DOHH2 (cell line): Measurements from ENCODE around the gene TPST1.

Source experiments
- CTCF ChIP-seq: fragments of 200-600 bp; sonication (generic); IDR thresholded peaks from one replicate; pipeline ENCODE4 v1.5.1; 2014; ENCODE audit warnings: antibody characterized with exemption, mild to moderate bottlenecking, low read depth, low read length; ENCODE audit not compliant: poor library complexity, severe bottlenecking
- EZH2phosphoT487 ChIP-seq: fragments of 200-600 bp; sonication (generic); IDR thresholded peaks from 2 replicates; pipeline ENCODE4 v1.6.1; 2017; ENCODE audit warnings: borderline replicate concordance, mild to moderate bottlenecking, antibody characterized with exemption, low read length, moderate library complexity, mixed read lengths

- no peak for TF ChIP-seq CTCF
- no peak for TF ChIP-seq EZH2phosphoT487
These were observed 1.2 kb downstream of the TPST1 start for GRCh38 chr7:66206119-66206933.
